Neural progenitor cell (in vitro differentiated cells): ENCODE measurements around the gene ABCA7. TPM values are rescaled to one million over a fixed set of nuclear protein-coding genes. Genes with fewer than 3 reads are reported as not detected.

ENCODE experiments used
- DNase-seq: peaks from one replicate; pipeline ENCODE4 v3.0.0-alpha.2; 2016; ENCODE audit warnings: low spot score
- H2AFZ ChIP-seq: fragments of 200-600 bp; sonication (generic); replicated peaks from 2 replicates; pipeline ENCODE4 v1.6.1; 2016; ENCODE audit warnings: antibody characterized with exemption
- H3F3A ChIP-seq: fragments of 200-600 bp; sonication (generic); 2 replicates; pipeline ENCODE4 v1.6.1; 2016; ENCODE audit warnings: antibody characterized with exemption, low read depth
- H3K27ac ChIP-seq: fragments of 200-600 bp; sonication (generic); 2 replicates; pipeline ENCODE4 v1.5.1; 2016; ENCODE audit warnings: mild to moderate bottlenecking
- H3K27me3 ChIP-seq: fragments of 200-600 bp; sonication (generic); 2 replicates; pipeline ENCODE4 v1.6.1; 2016; ENCODE audit warnings: mild to moderate bottlenecking, moderate library complexity
- H3K36me3 ChIP-seq: fragments of 200-600 bp; sonication (generic); 2 replicates; pipeline ENCODE4 v1.5.1; 2016
- H3K4me1 ChIP-seq: fragments of 200-600 bp; sonication (generic); 2 replicates; pipeline ENCODE4 v1.6.1; 2016; ENCODE audit warnings: mixed run types
- H3K4me2 ChIP-seq: fragments of 200-600 bp; sonication (generic); 2 replicates; pipeline ENCODE4 v1.6.1; 2016
- H3K4me3 ChIP-seq: fragments of 200-600 bp; sonication (generic); 2 replicates; pipeline ENCODE4 v1.5.1; 2016
- H3K79me2 ChIP-seq: fragments of 200-600 bp; sonication (generic); 2 replicates; pipeline ENCODE4 v1.6.1; 2016; ENCODE audit warnings: low read depth
- H3K9ac ChIP-seq: fragments of 200-600 bp; sonication (generic); 2 replicates; pipeline ENCODE4 v1.6.1; 2016
- H3K9me3 ChIP-seq: fragments of 200-600 bp; sonication (generic); 2 replicates; pipeline ENCODE4 v1.5.1; 2016; ENCODE audit warnings: low read depth
- H4K20me1 ChIP-seq: fragments of 200-600 bp; sonication (generic); 2 replicates; pipeline ENCODE4 v1.6.1; 2016; ENCODE audit warnings: low read depth
- H3K27ac Mint-ChIP-seq: 3 replicates; pipeline ENCODE4 v1.8.0; 2021; ENCODE audit warnings: mixed read lengths
- H3K27me3 Mint-ChIP-seq: 2 replicates; pipeline ENCODE4 v1.8.0; 2022; ENCODE audit warnings: low read depth, mild to moderate bottlenecking, inconsistent platforms, moderate library complexity, mixed read lengths; ENCODE audit not compliant: insufficient read depth
- H3K36me3 Mint-ChIP-seq: 3 replicates; pipeline ENCODE4 v1.8.0; 2021; ENCODE audit warnings: mixed read lengths
- H3K4me1 Mint-ChIP-seq: 3 replicates; pipeline ENCODE4 v1.8.0; 2021; ENCODE audit warnings: mixed read lengths
- H3K4me3 Mint-ChIP-seq: 3 replicates; pipeline ENCODE4 v1.8.0; 2021; ENCODE audit warnings: mild to moderate bottlenecking, moderate library complexity, mixed read lengths
- H3K9me3 Mint-ChIP-seq: 3 replicates; pipeline ENCODE4 v1.8.0; 2020; ENCODE audit warnings: mixed read lengths
- EZH2 ChIP-seq: fragments of 200-600 bp; sonication (generic); IDR thresholded peaks from 2 replicates; pipeline ENCODE4 v1.6.1; 2017; ENCODE audit warnings: antibody characterized with exemption, mild to moderate bottlenecking, moderate library complexity
- EZH2phosphoT487 ChIP-seq: fragments of 200-600 bp; sonication (generic); IDR thresholded peaks from 2 replicates; pipeline ENCODE4 v1.6.1; 2017; ENCODE audit warnings: antibody characterized with exemption
- total RNA-seq: library from RNA; depleted of rRNA; stranded (reverse); fragments of >200 nt; gene quantifications from 2 replicates; pipeline ENCODE4 v1.2.3, GENCODE V29; 2015; ENCODE audit warnings: low replicate concordance
- TF ChIP-seq, protein P1 (sequence below): fragments of 200-600 bp; sonication (generic); IDR thresholded peaks from 2 replicates; pipeline ENCODE4 v1.5.1; 2017; ENCODE audit warnings: antibody characterized with exemption, mild to moderate bottlenecking

Gene ABCA7
- total RNA-seq, 1 donor from 2014 or later, result 1.4 TPM

DNA sequence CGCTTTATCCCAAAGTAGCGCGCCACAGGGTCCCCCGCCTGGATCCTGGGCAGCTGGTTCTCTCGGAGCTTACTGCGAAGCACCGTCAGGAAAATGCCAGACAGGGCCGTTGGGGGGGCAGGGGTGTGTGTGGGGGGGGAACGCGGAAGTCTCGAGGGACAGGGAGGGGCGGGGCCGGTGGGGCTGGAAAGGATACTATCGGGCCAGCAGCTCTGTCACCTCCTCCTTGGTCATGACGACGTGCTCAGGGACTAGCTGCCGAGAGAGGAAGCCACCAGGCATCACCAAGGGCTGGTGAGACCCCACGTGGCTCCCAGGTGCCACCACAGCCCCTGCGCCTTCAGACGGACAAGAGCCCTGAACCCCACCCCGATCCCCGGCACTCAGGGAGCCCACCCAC, 50.0 kb downstream of the ABCA7 start:
- Mint-ChIP-seq H3K27ac (no peak overlapping the region), H3K4me3 (no peak overlapping the region), H3K36me3 (peaks cover 6% of the 10 kb centered on the region), H3K27me3 (peaks cover 2% of the 10 kb centered on the region), H3K4me1 (peaks cover 7% of the 10 kb centered on the region), H3K9me3 (no peaks in the 10 kb centered on the region)
- Histone ChIP-seq H3K27ac (no peak overlapping the region), H3K4me2 (no peak overlapping the region), H3K4me3 (no peak overlapping the region), H3K36me3 (no peaks in the 10 kb centered on the region), H2AFZ (no peak overlapping the region), H3K79me2 (peaks cover 23% of the 10 kb centered on the region), H3K4me1 (peaks cover 4% of the 10 kb centered on the region), H3K27me3 (no peaks in the 10 kb centered on the region), H4K20me1 (peaks cover 20% of the 10 kb centered on the region), H3K9ac (no peak overlapping the region), H3K9me3 (no peaks in the 10 kb centered on the region), H3F3A (peaks cover 8% of the 10 kb centered on the region)
- TF ChIP-seq EZH2, result no peak
- TF ChIP-seq, protein P1, sequence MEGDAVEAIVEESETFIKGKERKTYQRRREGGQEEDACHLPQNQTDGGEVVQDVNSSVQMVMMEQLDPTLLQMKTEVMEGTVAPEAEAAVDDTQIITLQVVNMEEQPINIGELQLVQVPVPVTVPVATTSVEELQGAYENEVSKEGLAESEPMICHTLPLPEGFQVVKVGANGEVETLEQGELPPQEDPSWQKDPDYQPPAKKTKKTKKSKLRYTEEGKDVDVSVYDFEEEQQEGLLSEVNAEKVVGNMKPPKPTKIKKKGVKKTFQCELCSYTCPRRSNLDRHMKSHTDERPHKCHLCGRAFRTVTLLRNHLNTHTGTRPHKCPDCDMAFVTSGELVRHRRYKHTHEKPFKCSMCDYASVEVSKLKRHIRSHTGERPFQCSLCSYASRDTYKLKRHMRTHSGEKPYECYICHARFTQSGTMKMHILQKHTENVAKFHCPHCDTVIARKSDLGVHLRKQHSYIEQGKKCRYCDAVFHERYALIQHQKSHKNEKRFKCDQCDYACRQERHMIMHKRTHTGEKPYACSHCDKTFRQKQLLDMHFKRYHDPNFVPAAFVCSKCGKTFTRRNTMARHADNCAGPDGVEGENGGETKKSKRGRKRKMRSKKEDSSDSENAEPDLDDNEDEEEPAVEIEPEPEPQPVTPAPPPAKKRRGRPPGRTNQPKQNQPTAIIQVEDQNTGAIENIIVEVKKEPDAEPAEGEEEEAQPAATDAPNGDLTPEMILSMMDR, result no peak
- TF ChIP-seq EZH2phosphoT487, result no peak
- no peak for DNase-seq

DNA sequence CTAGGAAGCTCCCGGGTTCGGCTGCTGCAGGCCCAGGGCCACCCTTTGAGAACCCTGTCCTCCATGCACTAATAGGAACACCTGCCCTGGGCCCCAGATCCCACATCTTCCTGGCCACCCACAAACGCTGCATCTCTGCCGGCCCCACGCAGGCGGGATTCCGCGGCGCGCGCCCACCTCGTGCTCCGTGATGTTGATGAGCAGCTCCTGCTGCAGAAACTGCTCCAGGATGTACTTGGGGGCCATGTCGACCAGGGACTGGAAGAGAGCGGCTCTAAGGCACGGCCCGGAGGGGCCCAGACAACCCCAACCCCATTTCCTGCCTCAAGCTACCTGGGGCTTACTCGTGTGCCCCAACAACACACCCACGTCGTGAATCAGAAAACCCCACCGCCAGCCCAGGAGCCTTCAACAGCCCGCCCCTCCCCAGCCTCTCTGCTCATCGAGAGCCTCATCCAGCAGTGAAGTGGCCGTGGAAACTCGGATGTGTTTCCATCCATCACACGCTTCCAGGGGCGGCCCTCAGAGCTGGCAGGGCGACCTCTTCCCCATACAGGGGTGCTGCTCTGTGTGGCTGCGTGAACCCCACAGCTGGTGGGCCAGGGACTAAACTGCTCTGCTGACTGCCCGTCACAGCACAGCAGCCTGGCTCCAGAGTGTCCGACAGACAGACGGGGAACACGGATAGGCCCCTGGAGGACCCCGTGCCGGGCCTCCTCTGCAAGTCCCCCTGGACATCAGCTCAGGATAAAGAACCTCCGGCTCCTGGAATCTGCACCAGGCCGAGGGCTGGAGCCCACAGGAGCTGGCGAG, 51.0 kb downstream of the ABCA7 start:
- Histone ChIP-seq H3K9ac (no peak overlapping the region), H3K27me3 (no peaks in the 10 kb centered on the region), H2AFZ (no peak overlapping the region), H3K36me3 (no peaks in the 10 kb centered on the region), H3K4me2 (no peak overlapping the region), H3K79me2 (peaks cover 26% of the 10 kb centered on the region), H3K4me3 (no peak overlapping the region), H3K27ac (no peak overlapping the region), H3F3A (peaks cover 6% of the 10 kb centered on the region), H3K4me1 (peaks cover 4% of the 10 kb centered on the region), H4K20me1 (peaks cover 22% of the 10 kb centered on the region), H3K9me3 (no peaks in the 10 kb centered on the region)
- Mint-ChIP-seq H3K9me3 (no peaks in the 10 kb centered on the region), H3K27me3 (peaks cover 2% of the 10 kb centered on the region), H3K4me1 (peaks cover 13% of the 10 kb centered on the region), H3K27ac (no peak overlapping the region), H3K36me3 (peaks cover 4% of the 10 kb centered on the region), H3K4me3 (no peak overlapping the region)
- TF ChIP-seq EZH2, result no peak
- no peak for TF ChIP-seq EZH2phosphoT487
- TF ChIP-seq, protein P1, result no peak
- no peak for DNase-seq

DNA sequence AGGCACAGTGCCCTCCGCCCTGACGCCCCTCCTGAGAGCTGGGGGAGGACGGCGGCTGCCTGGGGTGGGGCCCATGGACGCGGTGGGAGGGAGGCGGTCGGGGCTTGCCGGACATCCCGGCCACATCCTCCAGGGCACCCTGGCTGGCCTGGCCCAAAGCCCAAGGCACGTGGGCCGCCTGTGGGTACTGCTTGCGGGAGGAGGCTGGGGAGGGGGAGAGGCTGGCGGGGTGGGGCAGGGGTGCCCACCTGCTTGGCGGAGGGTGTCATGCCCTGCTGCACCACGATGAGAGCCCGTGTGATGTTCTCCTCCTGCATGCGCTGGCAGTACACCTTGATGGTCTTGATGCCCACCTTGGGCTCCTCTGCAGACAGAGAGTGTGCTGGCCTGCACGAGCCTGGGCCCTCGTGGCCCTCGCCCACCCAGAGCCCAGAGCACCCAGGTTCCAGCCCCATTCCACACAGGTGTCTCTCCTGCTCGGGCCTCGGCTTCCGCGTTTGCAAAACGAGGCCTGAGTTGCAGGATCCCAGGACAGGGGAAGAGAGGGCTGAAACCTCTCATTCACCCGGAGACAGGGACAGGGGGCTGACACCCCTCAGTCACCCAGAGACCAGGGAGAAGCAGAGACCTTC, 51.8 kb downstream of the ABCA7 start:
- Histone ChIP-seq H3K27ac (no peak overlapping the region), H2AFZ (no peak overlapping the region), H3K4me2 (no peak overlapping the region), H3K36me3 (no peaks in the 10 kb centered on the region), H3K4me1 (peaks cover 4% of the 10 kb centered on the region), H3K27me3 (no peaks in the 10 kb centered on the region), H3F3A (peaks cover 6% of the 10 kb centered on the region), H3K9ac (no peak overlapping the region), H4K20me1 (peaks cover 22% of the 10 kb centered on the region), H3K9me3 (no peaks in the 10 kb centered on the region), H3K4me3 (no peak overlapping the region), H3K79me2 (peaks cover 26% of the 10 kb centered on the region)
- no peaks in the 10 kb centered on the region for H3K9me3 Mint-ChIP-seq
- TF ChIP-seq EZH2 (no peak), EZH2phosphoT487 (no peak)
- TF ChIP-seq, protein P1, result no peak
- H3K27ac Mint-ChIP-seq, result no peak overlapping the region
- H3K27me3 Mint-ChIP-seq, result peaks cover 2% of the 10 kb centered on the region
- DNase-seq, result no peak
- peaks cover 4% of the 10 kb centered on the region for H3K36me3 Mint-ChIP-seq
- no peak overlapping the region for H3K4me3 Mint-ChIP-seq
- peaks cover 13% of the 10 kb centered on the region for H3K4me1 Mint-ChIP-seq
